DMS 273 (cell line): ENCODE data around the gene CASK.
A peak's percentile ranks its signal among the peaks of the same experiment; 100 is the strongest.

Experiments
- DNase-seq: peaks from one replicate; lab custom pipeline; 2025; ENCODE audit not compliant: unreplicated experiment; lab: John Stamatoyannopoulos, UW

The CASK gene

DNA sequence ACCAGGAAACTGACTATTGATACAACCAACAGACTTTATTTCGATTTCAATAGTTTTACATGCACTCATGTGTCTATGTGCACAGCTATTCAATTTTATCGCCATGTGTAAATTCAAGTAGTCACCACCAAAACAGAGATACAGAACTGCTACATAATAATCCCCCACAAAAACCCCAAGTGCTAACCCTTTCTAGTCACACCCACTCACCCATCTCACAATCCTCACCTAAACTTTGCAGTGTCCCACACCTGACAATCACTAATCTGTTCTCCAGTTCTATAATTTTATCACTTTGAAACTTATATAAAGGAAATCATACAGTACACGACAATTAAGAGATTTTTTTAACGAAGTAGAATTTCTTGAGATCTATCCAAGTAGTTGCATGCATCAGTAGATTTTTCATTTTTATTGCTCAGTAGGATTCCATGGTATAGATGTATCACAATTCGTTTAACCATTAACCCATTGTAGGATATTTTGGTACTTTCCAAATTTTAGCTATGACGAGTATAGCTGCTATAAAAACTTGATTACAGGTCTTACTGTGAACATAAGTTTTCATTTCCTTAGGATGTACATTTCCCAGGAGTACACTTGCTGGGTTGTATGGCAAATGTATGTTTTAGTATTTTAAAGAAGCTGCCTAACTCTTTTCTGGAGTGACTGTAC lies 85.9 kb downstream of the CASK start:
- no peak for DNase-seq

DNA sequence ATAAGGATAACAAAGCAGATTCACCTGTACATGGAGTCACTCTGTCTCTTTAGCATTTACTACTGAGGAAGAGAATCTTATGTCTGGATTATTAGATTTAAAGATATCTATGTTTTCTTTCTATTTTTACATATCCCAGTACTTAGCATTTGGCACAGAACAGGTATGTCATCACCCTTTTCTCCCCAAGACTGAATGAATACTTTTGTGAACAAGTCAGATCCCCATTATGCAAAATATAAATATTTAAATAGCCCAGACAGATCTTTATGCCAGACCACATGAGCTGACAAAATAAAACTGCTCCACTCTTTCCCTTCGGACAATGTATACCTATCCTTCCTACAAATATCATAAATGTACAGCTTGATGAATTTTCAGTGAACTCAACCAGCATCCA lies 94.5 kb downstream of the CASK start:
- no peak for DNase-seq

DNA sequence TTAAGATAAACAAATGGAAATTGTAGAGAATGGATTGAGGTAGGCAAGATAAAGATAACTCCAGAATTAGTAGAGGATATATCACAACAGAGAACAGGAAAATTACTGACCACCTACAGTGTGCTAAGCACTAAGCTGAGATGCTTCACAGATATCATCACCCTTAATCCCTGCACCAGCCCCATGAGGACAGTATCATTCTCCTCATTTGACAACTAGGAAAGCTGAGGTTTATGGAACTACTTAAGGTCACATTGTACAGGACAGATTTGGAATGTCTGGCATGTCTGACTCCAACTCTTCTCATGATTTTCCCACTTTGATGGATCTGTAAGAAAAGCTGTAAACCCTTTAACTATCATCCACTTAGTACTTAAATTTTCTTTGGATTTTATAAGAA lies 95.5 kb downstream of the CASK start:
- DNase-seq = no peak

DNA sequence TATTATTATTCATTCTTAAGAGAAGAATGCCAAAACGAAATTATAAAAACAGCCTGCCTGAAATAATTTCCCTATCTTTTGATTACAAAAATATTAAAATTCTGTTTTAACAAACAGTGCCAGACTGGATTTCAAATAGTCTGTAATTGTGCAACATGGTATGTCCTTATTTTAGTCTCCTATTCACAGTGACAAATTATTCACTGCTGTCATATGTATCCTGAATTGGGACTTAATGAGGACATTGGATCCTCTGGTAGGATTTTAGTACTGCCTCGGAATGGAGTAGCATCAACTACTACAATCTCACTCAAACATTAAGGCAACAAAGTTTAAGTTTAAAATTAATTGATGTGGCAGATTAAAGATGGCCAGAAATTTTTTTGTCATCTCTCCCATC lies 97.6 kb downstream of the CASK start:
- DNase-seq = no peak

DNA sequence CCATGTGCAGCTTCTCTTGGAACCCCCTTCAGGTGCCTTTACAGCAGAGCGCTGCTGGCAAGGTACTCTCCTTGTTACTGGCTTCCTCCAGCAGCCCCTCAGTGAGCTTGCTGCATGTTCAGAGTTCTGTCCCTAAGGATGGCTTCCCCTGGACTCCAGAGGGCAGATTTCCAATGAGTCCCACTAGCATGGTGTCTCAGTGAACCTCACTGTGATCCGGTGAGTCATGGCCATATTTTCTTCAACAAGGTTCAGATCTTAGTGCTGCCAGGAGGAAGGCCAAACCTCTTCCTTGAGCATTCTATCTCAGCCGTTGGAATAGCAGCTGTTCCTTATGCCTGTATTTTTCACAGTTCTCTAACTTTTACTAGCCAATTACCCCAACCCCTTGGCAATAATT lies 98.8 kb downstream of the CASK start:
- DNase-seq = peak; percentile 23

DNA sequence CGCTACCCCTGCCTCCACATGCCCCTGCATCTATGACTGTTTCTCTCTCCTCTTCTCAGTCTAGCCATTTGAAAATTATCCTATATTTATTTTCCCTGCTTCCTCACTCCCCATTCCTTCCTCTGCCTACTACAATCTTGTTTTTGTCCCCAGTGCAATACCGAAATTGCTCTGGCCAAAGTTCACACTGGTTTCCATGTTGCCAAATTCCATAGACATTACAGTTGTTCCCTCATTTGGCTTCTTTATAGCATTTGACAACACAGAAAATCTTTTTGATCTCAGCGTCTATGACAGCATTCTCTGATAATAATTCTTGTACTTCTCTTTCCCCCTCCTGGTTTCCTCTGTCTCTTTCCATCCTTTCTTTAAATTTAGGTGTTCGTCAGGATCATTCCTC lies 100.0 kb downstream of the CASK start:
- no peak for DNase-seq

DNA sequence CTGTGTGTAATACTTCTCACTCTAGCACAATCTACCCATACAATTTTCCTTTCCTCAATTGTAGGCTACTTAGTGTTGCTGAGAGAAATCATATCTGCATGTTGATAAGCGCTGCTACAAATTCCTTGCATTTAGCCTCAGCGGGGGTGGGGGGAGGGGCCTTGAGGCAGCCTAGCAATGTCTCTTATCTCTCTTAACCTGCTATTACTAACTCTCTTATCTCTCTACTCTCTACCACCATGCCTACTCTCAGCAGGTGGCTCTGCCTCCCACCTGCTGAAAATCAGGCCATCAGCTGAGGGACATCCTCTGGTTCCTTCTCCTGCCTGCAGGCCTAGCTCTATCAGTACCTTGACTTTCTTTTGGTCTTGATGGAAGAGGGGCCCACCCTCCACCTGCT lies 100.5 kb downstream of the CASK start:
- no peak for DNase-seq

DNA sequence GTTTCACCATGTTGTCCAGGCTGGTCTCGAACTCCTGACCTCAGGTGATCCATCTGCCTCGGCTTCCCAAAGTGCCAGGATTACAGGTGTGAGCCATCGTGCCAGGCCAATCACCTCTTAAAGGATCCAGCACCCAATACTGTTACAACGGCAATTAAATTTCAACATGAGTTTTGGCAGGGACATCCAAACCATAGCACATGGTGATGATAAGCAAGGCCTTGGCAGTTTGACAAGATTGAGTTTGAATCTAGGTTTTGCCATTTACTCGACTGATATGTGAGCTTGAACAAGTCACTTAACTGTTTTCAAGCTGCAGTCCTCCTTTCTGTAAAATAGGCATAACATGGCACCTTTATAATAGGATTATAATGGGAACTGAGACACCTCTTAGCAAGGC lies 115.3 kb downstream of the CASK start:
- DNase-seq = peak; percentile 42

DNA sequence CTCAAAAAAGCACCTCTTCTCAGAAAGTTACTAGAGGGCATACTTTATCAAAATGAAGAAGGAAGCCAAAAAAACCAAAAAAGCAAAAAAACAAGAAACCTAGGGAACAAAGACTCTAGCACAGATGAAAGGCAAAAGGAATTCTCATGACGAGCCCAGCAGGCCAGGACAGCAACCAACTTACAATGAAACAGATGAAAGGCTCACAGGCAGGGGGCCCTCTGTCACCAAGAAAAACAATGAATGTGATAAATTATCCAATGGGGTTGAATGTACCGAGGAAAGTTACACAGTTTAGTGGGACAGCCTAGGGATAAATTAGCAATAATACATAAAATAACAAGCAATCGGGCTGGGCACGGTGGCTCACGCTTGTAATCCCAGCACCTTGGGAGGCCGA lies 120.4 kb downstream of the CASK start:
- DNase-seq = no peak

DNA sequence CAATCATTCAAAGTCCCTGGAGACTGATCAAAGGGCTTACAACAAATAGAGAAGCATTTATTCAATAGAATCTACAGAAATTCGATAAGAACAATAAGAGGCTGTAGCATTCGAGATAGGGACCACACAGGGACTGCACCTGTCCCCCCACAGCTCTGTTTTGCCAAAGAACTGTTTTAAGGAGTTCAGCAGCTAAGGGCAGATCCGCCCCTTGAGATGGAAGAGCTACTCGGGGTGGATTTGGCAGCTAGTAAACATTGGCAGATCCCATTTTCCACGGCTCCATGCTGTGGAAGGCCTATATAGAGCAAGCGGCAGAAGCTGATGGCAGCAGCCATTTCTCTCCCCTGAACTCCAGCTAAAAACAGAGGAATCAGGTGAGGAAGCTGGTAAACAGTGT lies 123.7 kb downstream of the CASK start:
- DNase-seq = no peak

DNA sequence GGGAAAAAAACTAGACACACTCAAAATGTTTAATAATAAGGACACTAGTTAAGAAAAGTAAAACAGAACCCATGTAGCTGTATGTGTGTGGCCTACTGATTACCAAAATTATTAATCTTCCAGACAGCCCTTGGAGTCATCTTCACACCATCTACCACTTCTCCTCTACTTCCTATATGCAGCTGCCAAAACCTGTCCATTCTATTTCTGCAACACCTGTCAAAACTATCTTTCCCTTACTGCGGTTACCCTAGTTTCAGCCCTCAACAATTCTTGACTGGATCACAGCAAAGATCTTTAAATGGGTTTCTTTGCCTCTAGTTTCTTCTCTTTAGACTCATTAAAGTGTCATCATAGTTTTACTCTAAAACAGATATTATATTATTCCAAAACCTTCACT lies 126.8 kb downstream of the CASK start:
- no peak for DNase-seq

DNA sequence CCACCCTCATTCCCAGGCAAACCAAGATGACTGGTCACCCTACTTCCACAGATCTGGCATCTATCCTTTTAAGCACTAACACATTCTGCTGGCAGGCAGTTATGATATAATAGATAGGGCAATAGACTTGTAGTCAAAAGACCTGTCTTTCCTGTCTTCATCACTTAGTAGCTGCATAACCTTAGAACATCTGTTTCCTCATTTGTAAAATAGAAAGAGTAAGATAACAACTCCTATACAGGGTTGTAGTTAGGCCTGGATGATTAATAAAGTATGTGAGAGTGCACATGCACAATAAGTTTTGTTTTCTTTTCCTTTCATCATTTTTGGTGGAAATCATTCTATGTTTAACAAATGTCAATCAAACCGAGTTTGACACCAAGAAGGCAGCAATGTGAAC lies 127.3 kb downstream of the CASK start:
- DNase-seq = no peak

DNA sequence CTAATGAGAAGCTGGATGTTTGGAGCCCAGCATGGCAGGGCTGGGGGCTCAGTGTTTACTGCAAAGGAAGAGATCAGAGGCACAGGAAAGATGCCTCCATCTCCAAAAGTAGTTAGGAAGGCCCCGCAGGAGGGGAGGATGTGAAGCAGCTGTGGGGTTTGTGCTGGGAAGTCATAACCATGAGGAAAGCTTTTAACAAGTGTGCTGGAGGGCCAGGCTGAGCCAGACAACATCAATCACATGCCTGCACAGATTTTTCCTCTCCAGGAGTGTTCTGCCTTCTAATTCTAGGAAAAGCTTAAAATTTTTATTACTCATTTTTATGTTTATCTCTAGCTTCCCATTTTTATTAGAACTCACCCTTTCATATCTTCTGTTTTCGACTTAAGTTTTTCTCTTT lies 134.0 kb downstream of the CASK start:
- DNase-seq = no peak

DNA sequence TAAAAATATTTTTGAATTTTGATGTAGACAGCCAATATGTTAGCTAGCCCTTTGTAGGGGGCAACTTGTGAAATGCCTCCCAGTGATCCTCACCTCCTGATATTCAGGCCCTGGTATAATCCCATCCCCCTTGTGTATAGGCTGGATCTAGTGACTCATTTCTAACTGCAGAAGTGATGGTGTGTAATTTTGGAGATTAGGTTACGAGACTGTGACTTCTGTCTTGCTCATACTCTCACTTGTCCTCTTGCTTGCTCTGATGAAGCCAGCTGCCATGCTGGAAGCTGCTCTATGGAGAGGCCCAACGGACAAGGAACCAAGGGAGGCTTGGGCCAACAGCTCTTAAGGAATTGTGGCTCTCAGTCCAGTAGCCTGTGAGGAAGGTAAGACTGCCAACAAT lies 137.7 kb downstream of the CASK start:
- no peak for DNase-seq

DNA sequence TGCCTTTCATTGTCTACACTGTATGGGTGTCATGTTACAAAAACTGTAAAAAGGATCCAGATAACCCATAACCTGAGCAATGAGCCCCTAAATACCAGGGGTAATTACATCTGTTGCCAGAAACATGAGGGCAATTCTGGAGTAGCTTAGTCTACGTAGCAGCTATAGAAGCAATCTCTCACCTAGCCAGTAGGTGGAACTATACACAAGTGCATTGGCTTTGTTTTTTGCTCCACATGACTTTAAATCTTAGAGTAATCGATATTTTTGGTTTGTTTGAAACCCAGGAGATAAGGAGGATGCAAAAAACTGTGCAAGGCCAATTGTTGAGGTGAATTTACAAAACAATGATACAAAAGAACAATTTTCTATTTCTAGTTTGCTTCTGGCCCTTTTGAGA lies 141.9 kb downstream of the CASK start:
- peak; percentile 76 for DNase-seq

DNA sequence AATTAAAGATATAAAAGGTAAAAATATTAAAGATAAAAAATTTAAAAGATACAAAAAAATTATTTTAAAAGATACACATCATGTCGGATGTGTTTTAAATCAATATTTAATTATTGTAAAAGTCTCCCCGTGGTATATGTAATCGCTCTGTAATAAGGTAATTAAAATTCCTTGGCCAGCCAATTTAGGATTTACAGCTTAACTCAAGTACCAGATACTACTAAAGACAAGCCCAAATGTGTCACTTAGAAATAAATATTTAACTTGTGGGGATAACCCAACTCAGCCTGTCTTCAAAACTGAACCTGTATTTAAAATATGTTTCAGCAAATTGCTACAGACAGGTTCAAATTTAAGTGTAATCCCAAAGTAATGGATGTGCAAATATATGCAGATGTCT lies 143.4 kb downstream of the CASK start:
- DNase-seq = no peak

DNA sequence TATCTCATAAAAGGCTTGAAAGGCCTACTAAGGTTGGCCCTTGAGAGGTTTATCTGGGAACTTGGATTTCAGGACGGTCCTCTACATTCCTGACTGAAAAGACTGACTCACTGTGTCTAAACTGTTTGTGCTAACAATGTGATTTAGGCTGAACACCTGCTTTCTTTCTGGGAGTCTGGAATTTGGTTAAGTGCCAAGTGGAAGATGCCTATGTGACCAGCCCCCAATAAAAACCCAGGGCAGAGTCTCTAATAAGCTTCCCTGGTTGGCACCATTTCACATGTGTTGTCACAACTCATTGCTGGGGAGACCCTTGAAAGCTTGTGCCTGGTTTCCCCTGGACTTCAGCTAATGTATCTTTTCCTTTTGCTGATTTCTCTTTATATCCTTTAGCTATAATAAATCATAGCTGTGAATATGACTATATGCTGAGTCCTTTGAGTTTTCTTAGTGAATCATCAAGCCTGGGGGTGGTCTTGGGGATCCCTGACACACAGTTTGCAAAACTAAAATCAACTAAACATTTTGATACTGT lies 144.3 kb downstream of the CASK start:
- DNase-seq = peak; percentile 68

DNA sequence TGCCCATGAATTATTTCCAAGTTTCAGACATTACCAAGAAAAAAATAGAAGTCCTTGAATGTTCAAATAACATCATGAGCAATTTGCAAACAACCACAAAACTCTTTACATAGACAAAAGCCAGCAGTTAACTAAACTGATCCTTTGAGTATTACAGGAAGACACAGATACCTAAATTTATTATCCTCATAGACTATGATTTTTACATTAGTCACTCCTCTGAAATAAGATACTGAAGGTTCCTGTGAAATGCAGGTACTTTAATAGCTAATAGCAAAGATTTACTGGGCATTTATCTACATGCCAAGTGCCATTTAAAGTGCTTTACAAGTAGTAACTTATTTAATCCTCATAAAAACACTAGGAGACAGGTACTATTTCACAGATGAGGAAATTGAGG lies 161.7 kb downstream of the CASK start:
- no peak for DNase-seq

DNA sequence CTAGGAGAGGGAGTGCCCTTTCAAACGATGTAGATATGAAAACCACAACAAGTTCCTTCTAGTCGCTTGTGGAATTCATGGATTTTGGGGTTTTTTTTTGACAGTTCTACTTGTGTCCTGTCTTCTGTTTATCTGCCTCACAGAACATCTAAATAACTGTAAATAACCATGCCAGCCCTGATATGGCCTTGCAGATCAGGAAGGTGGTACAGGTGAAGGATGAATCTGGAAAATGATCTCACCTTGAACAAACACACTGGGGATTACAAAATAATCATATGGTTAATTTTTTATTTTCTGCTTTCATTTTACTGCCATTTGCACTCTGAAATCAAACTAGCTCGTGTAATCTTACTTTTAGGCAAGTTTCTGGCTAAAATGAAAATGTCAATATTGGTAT lies 162.2 kb downstream of the CASK start:
- DNase-seq = no peak

DNA sequence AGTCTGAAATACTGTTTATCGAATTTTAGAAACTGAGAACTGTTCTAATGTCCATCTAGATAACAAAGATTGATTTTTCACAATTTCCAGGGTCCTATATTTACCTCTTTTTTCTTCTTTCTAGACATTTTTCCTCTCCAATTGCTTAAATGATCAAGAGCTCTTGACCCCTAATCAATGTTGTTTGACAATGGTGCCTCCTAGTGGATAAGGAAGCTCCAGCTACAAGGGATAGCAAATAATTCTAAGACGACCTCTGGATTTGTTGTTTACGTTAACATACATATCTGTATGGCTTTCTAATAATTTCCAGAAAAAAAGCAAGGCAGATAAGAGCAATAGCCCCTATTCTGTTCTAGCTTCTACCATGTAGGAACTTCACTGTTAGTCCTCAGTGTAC lies 163.5 kb downstream of the CASK start:
- peak; percentile 36 for DNase-seq

DNA sequence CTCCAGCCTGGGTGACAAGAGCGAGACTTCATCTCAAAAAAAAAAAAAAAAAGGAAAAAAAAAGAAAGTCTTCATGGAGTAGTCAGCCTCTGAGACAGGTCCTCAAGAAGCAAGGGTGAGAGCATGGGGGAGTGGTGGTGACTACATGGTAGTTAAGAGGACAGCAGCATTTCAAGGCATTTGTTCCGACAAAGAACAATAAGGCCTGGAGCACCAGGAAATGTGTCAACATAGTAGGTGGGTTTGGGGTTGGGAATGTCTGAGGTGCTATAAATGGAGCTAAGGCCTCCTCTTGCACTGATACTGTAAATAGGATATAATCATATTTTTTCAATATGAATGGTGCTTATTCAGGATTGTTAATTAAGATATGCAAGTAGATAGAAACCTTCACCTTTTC lies 165.0 kb downstream of the CASK start:
- DNase-seq = no peak

DNA sequence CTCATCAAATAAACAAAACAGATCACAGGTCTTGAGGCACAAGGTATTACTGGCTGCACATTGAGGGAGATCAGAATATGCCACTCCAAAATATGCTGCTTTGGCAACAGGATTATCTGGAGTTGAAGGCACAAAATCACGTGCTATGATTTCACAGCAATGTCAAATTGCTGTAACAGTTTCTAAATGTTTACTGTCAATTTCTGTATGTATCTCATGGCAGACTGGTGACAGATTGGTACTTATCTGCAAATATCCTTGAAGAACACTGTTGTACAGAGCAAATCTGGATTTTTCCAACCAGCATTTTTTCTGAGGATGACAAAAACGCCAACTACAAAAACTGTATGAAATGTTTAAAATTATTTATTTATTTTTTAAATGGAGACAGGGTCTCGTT lies 172.6 kb downstream of the CASK start:
- DNase-seq = no peak

DNA sequence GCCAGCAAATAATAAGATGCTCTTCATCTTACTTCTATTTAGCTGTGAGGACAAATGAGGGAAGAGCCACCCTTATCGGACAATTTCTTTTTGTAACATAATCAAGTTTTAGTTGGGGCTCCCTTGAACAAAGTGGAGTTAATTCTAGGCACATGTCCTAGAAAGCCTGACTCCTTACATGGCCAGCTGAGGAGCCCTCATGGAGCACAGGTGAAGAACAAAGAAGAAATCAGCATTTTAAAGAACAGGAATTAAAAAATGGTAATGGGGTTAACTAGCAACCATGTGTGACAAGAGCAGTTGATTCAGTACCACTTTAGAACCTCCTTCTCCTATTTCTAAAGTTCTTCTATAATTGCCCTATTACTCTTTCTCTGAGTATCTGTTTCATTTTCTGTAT lies 183.5 kb downstream of the CASK start:
- DNase-seq = no peak
